ENCODE measurements around the gene PRCD. TPM values are rescaled to one million over a fixed set of nuclear protein-coding genes. Genes with fewer than 3 reads are reported as not detected.
"Not testable (repeated sequence)": the region's sequence is repeated elsewhere in the genome, so short reads cannot be mapped to it uniquely, and the experiment has no call there.

Gene PRCD
- total RNA-seq, 1 donor from 2014 or later: 9.8 TPM

DNA sequence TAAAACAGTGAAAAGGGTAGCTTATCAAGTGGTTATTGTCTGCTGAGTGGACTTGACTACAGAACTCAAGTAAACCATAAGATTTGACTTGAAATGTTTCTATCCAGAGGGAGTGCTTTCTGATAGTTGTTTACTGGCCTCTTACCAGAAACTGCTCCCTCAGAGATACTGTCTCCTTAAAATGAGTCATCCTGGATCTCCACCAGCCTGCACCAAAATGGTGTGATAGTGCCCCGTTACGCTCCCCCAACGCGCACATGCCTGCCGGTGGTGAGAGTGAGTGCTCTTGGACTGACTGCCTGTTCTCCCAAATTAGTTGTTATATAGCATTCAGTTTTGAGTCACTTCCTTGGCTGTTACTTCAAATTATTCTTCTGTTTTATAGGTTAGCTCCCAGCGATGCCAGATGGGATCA is 22.9 kb downstream of the PRCD start:
- intact Hi-C loops (cut with DNase I): no loop called here
- DNase-seq (ENCODE audit: low spot score): no peak
- no peak for ATAC-seq

DNA sequence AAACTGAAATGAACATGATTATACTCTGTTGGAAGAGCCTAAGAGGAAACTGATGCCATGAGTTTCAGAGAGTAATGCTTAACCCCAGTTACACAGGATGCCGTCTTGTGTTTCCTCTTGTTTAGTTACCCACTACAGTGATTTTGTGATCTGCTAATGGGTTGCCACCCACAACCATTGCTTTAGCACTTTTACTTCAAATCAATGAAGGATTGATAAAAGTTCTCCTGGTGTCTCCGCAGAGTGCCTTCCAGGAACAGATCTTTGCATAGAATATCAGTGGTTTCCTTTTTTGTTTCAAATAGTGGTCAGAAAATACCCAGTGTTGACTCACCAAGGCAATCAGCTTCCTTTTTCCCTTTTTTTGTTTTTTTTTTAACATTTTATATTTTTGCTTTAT is 23.5 kb downstream of the PRCD start:
- intact Hi-C loops (cut with DNase I); ATAC-seq: not testable (repeated sequence)

DNA sequence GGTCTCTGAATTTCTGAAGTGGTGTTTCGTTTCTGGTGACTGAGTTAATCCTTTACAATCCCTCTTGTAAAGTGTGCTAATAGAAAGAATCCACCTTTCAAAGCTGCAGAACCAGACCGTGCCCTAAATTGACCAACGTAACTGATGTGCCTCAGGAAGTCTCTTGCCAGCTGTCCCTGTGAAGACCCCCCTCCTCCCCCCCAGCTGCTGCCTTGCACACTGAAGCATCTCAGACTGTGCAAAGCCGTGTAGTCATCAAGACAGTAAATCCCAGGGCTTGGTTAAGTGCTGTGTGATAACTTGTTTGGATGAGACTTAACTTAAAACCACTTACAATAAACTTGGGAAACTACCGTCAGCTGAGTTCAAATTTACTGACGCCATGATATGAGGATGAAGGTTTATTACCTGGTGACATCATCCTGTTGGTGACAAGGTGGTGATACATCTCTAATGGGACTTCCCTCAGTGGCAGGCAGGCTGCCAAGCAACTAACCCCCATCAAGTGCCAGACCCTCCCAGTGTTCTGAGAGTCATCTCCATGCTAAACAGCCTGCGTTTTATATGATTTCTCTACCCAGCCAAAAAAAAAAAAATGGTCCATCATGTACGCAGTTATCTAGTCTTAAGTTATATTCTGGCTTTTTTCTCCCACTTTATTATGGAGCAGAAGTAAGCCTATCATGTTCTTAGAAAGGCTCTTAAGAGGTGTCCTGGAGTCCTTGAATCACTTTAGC is 25.3 kb downstream of the PRCD start:
- DNase-seq (ENCODE audit: low spot score); intact Hi-C loops (cut with DNase I); ATAC-seq: not testable (repeated sequence)

More for the DNA sequence above, 23.5 kb downstream of the PRCD start:
- not testable (repeated sequence) for DNase-seq (ENCODE audit: low spot score)

DNA sequence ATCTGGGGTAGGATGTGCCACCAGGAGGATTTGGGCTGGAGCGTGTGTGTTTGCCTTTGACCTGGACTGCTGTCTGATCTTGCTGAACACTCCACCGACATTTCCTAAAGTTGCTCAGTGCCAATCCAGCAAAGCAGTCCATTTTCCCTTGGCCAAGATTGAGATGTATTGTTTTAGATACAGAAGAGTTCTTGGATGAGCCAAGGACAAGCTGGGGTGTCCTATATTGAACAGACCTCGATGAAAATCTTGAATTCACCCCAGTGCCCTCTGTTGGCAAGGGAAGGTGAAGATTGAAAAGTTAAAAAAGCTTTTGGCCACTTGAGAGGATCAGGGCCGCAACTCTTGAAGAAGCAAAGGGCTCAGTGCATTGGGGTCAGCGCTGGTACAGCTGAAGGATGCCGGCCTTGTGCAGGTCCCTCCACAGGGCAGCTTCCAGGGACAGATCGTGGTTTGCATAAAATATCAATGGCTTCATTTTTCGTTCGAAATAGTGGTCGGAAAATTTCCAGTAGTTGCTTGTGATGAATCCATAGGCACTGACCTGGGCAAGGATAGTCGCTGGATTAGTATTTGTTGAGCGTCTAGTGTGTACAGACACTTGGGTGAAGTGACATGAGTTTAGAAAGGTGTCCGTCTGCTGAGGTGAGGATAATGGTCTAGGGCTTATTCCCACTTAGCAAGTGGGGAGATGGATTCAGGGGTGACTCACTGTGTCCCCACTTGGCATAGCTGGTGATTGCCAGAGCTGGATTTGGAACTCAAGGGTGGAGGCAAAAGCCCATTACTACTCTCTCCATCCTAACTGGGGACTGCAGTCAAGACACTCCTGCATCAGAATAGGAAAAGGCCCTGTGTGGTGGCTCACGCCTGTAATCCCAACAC is 26.1 kb downstream of the PRCD start:
- no peak for DNase-seq (ENCODE audit: low spot score)
- intact Hi-C loops (cut with DNase I): no loop called here
- ATAC-seq: no peak

DNA sequence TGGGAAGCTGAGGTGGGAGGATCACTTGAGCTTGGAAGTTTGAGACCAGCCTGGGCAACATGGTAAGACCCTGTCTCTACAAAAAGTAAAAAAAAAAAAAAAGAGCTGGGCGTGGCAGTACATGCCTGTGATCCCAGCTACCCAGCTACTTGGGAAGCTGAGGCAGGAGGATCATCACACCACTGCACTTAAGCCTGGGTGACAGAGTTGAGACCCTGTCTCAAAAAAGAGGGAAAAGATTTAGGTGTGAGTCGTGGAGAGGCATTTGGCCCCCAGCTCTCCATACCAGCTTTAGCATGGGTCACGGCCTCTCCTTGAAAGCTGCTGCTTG is 26.7 kb downstream of the PRCD start:
- ATAC-seq: no peak
- intact Hi-C loops (cut with DNase I): no loop called here
- no peak for DNase-seq (ENCODE audit: low spot score)

DNA sequence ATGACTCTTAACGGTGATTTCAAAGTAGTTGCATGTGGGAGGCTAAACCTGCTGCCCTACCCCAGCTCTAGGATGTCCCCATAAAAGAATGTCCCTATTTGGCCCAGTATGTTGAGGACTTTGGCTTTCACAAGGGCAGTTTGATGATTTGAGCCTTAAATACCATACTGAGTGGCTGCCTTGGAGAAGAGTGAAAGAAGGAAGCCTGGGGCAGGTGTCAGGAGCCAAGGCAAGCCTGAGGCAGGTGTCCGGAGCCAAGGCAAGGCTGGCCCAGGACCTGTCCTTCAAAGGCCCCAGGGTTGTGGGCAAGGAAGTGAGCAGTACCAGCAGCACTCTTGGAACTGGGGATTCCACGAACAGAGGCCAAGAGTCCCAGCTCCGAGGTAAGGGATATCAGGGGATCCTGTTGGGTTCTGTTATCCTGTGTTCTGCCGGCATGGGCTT is 27.2 kb downstream of the PRCD start:
- intact Hi-C loops (cut with DNase I): no loop called here
- DNase-seq (ENCODE audit: low spot score): no peak
- ATAC-seq: no peak

DNA sequence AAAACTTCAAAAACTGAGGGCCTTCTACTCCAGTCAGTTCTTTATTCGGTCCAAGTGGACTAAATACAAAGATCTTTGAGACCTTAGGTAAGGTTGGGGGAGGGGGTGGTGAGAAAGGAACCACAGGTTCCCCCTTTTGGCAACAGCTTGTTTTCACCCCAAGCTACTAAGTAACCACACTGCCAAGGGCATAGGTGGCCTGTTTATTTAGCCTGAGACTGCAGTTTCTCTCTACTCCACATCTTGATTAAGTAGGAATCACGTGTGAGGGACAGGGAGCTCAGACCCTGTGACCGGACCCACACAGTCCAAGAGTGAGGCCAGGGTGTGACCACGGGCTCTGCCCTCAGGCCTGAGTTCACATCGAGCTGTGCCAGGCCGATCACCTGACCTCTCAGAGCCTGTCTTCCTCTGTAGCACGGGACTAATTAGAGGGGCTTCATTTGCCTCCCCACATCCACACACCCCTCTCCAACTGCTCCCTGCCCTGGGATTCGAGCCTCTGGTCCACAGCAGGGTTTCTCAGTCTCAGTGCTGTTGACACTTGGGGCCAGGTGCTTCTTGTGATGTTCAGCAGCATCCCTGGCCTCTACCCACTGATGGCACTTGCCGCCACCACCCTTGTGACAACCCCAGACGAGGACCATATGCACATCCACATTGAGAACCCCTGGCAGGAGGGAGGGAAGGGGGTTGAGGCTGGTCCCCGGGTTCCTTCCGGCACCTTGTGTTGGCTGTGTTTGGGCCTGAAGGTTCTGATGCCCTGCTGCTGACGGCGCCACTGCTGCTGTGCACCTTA is 28.0 kb downstream of the PRCD start:
- ATAC-seq: peak; percentile 55
- no peak for DNase-seq (ENCODE audit: low spot score)
- intact Hi-C loops (cut with DNase I): no loop called here

DNA sequence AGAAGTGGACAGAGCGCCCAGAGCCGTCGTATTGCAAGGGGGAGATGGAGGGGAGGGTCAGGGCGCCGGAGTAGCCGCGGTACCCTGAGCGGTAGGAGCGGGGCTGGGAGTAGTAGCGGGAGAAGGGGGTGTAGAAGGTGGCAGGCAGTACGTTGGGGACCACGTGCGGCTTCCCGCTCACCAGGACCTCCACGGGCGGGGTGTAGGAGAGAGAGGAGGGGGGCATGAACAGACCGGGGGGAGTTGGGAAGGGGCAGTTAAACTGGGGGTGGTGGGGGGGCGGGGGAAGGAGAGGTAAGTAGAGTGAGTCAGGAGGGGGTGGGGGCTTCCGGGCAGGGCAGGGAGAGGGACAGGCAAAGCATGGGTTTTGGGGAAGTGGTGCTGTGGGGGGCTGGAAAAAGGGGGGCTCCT is 29.0 kb downstream of the PRCD start:
- intact Hi-C loops (cut with DNase I): no loop called here
- DNase-seq (ENCODE audit: low spot score): no peak
- ATAC-seq: peak; percentile 7

DNA sequence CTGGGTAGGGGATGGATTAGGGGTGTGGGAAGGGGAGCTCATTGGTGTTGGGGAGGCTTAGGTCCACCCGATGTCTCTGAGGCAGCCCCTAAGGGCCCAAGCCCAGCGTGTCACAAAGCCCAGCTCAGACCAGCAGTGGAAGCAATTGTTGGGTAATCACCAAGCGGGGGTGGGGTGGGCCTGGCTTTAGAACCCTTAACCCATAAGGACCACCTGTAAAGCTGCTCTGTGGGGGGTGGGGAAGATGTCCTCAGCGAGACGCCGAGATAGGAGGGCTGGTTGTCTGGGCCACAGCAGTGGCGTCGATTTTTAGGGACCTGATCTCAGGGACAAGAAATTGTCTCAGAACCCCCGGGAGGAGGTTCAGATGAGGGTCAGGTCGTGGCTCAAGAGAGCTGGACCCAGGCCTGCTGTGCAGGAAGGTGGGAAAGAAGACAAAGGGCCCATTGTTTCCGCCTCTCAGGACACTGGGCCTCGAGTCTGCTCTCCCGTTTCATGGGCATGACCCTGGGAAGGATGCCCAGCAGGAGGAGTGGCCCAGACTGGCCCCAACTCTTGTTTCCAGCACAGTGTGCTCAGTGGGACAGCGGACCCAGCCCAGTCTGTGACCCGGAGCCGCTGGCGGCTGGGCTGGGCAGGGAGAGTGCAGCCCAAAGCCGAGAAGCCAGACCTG is 29.9 kb downstream of the PRCD start:
- ATAC-seq (peak; percentile 90), DNase-seq (ENCODE audit: low spot score) (peak; percentile 87)
- intact Hi-C loops (cut with DNase I): no loop called here

DNA sequence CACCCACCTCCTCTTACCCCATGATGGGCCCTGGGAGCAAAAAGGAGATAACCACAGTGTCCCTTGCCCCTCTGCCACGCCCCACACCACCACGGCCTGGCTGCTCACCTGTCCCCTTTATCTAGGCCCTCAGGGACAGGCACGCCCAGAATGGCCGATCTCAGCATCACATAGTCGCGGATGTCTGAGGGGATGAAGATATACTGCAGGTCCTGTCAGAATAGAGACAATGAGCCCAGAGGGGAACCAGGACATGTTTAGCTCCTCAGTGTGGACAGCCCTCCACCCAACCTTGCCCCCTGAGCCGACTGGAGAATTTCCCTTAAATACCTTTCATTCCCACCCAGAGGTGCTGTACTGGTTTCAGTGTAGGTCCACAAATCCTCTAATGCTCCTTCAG is 30.6 kb downstream of the PRCD start:
- DNase-seq (ENCODE audit: low spot score) (no peak), ATAC-seq (no peak)
- intact Hi-C loops (cut with DNase I): no loop called here

DNA sequence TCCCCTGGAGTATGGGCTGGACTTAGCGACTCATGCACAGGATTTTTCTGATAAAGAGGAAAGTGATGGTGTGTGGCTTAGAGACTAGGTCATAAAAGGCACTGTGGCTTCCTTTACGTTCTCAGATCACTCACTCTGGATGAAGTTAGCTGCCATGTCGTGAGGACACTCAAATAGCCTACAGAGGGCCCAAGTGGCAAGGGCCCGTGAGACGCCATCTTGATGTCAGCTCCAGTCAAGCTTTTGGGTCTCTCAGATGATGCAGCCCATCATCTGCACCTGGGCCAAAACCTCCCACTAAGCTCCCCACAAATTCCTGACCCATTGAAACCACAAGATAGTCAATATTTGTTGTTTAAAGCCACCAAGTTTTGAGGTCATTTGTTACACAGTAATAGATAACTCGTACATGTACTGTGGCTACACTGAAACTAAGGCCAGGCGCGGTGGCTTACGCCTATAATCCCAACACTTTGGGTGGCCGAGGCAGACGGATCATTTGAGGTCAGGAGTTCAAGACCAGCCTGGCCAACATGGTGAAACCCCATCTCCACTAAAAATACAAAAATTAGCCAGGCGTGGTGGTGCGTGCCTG is 31.1 kb downstream of the PRCD start:
- intact Hi-C loops (cut with DNase I): no loop called here
- DNase-seq (ENCODE audit: low spot score) (no peak), ATAC-seq (no peak)

DNA sequence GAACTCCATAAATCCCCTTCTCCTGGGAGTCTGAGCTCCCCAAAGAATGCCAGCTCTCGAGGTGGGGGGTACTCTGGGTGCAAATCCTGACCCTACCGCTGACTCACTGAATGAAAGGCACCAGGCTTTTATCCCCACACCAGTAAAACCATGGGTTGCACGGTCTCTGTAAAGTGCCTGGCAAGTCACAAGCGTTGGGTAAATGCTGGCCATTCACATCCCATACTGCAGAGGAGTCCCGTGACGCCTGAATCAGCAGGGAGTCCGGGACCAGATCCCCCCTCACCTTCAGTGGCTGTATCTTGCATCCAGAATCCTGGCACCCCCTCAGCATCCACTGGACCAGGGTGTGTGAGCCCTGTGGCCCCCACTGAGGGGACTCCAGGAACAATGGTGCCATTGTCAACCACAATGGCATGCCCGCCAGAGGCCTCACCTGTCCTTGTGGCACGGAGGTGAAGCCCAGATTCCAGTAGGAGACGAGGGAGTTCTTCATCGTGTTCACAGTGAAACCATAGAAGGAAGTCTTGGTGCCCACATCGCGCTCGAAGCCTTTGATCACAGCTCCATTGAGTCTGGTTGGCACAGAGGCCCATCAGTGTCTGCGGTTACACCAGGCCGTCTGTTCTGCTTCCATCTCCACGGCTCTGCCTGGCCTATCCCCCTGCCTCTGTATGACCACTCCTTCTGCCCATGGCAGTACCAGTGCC is 32.5 kb downstream of the PRCD start:
- DNase-seq (ENCODE audit: low spot score): no peak
- intact Hi-C loops (cut with DNase I): no loop called here

DNA sequence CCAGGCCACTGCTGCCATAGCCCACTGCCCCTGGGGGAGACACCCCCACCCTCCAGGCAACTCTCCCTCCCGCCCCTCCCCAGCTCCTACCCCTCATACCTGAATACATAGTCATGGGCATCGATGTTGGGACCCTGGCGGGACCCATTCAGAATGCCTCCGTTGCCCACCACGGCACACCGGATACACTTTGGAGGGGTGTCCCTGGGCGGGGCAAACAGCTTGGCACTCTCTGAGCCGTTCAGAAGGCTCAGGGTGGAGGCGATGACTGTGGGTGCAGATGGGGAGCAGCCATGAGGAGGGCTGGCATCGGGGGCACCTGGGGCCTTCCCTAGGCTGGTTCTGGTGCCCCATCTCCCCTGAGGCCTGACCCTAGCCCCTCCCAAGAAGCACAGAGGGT is 33.3 kb downstream of the PRCD start:
- no peak for ATAC-seq
- intact Hi-C loops (cut with DNase I): no loop called here
- DNase-seq (ENCODE audit: low spot score): no peak

More for the DNA sequence above, 32.5 kb downstream of the PRCD start:
- no peak for ATAC-seq

DNA sequence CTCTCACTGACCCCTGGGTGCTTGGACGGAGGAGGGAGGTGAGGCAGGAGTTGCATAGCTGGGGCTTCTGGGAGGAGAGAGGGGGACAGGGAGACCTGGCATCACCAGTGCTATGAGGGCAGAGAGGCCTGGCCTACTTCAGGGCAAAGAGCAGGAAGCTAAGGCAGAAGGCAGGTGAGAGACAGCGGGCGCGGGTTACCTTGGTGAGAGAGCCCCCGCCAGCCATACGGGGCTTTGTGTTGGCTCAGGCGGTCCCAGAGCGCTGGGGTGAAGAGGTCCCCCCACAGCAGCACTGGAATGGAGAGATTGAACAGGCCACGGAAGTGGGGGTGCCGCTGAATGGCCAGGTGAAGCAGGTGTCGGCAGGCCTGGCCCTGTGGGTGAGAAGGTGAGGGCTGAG is 34.3 kb downstream of the PRCD start:
- ATAC-seq (no peak), DNase-seq (ENCODE audit: low spot score) (no peak)
- intact Hi-C loops (cut with DNase I): no loop called here

DNA sequence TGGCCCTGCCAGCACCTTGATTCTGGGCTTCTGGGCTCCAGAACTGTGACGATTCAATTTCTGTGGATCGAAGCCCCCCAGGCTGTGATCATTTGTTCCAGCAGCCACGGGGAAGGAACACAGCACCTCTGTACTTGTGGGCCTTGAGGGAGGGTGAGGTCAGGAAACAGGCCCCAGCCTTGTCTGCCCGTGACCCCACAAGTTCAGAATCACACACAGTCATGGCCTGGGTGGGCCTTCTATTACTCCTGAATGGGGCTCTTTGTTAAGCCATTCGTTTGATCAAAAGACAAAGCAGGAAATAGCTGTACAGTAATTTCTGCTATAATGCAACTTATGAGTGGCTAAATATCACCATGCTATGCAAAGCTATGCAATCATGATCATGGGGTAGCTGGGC is 35.7 kb downstream of the PRCD start:
- ATAC-seq: peak; percentile 94
- intact Hi-C loops (cut with DNase I): no loop called here

DNA sequence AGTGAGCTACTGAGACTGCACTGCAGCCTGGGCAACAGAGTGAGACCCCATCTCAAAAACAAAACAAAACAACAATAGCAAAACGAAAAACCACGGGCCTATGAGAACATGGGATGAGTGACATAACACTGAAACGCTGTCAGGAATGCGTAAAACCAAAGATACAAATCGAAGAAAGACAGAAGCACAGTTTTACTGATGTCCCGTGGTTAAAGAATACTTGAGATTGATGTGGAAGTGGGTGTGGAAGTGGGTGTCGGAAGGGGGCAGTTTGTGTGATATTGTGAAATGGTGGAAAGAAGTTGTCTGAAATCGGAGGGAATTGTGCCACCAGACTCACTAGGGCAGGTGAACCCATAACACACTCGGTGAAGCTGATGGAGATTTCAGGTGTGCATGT is 36.3 kb downstream of the PRCD start:
- DNase-seq (ENCODE audit: low spot score) (no peak), ATAC-seq (no peak)
- intact Hi-C loops (cut with DNase I): no loop called here

More for the DNA sequence above, 35.7 kb downstream of the PRCD start:
- DNase-seq (ENCODE audit: low spot score): no peak

DNA sequence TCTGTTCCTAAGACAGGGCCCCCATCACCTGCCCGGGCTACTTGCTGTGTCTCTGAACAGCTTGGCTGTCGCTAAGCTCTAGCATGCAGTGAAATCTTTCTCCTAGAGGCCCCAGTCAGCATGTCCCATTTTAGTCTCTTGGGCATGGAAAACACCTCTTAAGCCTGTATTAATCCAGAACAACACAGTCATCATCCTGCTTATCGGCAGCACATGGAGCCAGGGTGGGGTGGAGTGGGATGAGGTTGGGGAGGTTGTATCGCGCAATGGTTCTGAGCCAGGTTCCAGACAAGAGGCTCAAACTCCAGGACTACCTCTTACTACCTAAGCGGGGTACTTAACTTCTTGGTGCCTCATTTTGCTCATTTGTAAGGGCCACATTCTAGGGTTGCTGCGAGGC is 38.0 kb downstream of the PRCD start:
- DNase-seq (ENCODE audit: low spot score) (no peak), ATAC-seq (no peak)
- intact Hi-C loops (cut with DNase I): no loop called here

DNA sequence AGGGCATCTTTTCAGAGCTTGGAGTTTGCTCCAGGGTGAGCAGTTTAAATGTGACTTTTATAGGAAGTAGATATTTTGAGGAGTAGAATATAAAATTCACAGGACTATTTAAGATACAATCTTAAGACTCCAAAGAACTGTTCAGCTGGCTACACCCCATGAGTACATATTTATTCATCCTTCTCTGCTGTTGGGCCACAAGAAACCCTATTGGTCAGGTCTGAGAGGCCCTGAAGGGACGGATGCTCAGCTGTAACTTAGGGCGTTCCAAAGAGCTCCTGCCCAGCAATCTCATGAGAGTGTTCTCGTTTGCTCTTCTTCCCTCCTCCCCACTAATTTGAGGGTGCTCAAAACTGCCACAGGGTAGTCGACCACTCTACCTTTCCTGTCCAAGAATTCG is 38.5 kb downstream of the PRCD start:
- ATAC-seq: no peak
- intact Hi-C loops (cut with DNase I): no loop called here
- no peak for DNase-seq (ENCODE audit: low spot score)
